Stimulated activated CD4-positive, alpha-beta T cell treated with anti-CD3 and anti-CD28 coated beads, Interleukin-12 subunit alpha, Interleukin-12 subunit beta, amount 100 ng/mL, for 4 hours (primary cell): ENCODE results near the gene CTU2.
A peak's percentile ranks its signal among the peaks of the same experiment; 100 is the strongest.
"Not testable (repeated sequence)": the region's sequence is repeated elsewhere in the genome, so short reads cannot be mapped to it uniquely, and the experiment has no call there.

Source experiments
- DNase-seq: peaks from one replicate; pipeline ENCODE4 v3.0.0-alpha.2; 2020

The CTU2 gene

GRCh38 chr16:88706229-88706964 lies at the start of gene CTU2, which contains the start of gene RNF166:
Gene CTU2 (plus strand): TSS chr16:88706503. CDS start chr16:88706531, 28 bp downstream.
Gene RNF166 (minus strand): TSS chr16:88706408. CDS start chr16:88706325, 83 bp downstream.
- DNase-seq = peak; percentile 94

GRCh38 chr16:88657371-88657770 lies 48.9 kb upstream of the CTU2 start:
- DNase-seq = no peak

GRCh38 chr16:88658714-88659113 lies 47.6 kb upstream of the CTU2 start:
- no peak for DNase-seq

- no peak for DNase-seq
Observed at GRCh38 chr16:88659160-88659559, 47.1 kb upstream of the CTU2 start.

- DNase-seq = no peak
Observed at GRCh38 chr16:88661468-88661867, 44.8 kb upstream of the CTU2 start.

GRCh38 chr16:88662222-88662842 lies 44.0 kb upstream of the CTU2 start:
- DNase-seq = no peak

- peak; percentile 91 for DNase-seq
Observed at GRCh38 chr16:88662843-88663606, 43.3 kb upstream of the CTU2 start, which contains the start of gene MVD. Gene MVD (minus strand): TSS chr16:88663091. CDS start chr16:88663080, 11 bp downstream.

GRCh38 chr16:88665148-88665547 lies 41.2 kb upstream of the CTU2 start:
- no peak for DNase-seq

- DNase-seq = no peak
Observed at GRCh38 chr16:88665570-88665969, 40.7 kb upstream of the CTU2 start.

- no peak for DNase-seq
Observed at GRCh38 chr16:88667461-88667860, 38.8 kb upstream of the CTU2 start.

GRCh38 chr16:88669493-88669892 lies 36.8 kb upstream of the CTU2 start:
- DNase-seq = not testable (repeated sequence)

GRCh38 chr16:88669980-88670379 lies 36.3 kb upstream of the CTU2 start:
- DNase-seq = no peak

GRCh38 chr16:88671806-88672205 lies 34.5 kb upstream of the CTU2 start:
- DNase-seq = no peak

GRCh38 chr16:88672776-88673175 lies 33.5 kb upstream of the CTU2 start:
- no peak for DNase-seq

- no peak for DNase-seq
Observed at GRCh38 chr16:88673716-88674379, 32.5 kb upstream of the CTU2 start.

- no peak for DNase-seq
Observed at GRCh38 chr16:88676502-88677242, 29.6 kb upstream of the CTU2 start.

GRCh38 chr16:88677721-88678120 lies 28.6 kb upstream of the CTU2 start:
- no peak for DNase-seq

- no peak for DNase-seq
Observed at GRCh38 chr16:88678224-88678979, 27.9 kb upstream of the CTU2 start.

GRCh38 chr16:88680554-88681083 lies 25.7 kb upstream of the CTU2 start:
- DNase-seq = no peak

- DNase-seq = peak; percentile 26
Observed at GRCh38 chr16:88681084-88681680, 25.1 kb upstream of the CTU2 start.
